Neural progenitor cell (in vitro differentiated cells): ENCODE measurements around the gene PLA2G1B. TPM values are rescaled to one million over a fixed set of nuclear protein-coding genes. Genes with fewer than 3 reads are reported as not detected.

Experiments
- DNase-seq: peaks from one replicate; pipeline ENCODE4 v3.0.0-alpha.2; 2016; ENCODE audit warnings: low spot score
- H2AFZ ChIP-seq: fragments of 200-600 bp; sonication (generic); replicated peaks from 2 replicates; pipeline ENCODE4 v1.6.1; 2016; ENCODE audit warnings: antibody characterized with exemption
- H3F3A ChIP-seq: fragments of 200-600 bp; sonication (generic); 2 replicates; pipeline ENCODE4 v1.6.1; 2016; ENCODE audit warnings: antibody characterized with exemption, low read depth
- H3K27ac ChIP-seq: fragments of 200-600 bp; sonication (generic); 2 replicates; pipeline ENCODE4 v1.5.1; 2016; ENCODE audit warnings: mild to moderate bottlenecking
- H3K27me3 ChIP-seq: fragments of 200-600 bp; sonication (generic); 2 replicates; pipeline ENCODE4 v1.6.1; 2016; ENCODE audit warnings: mild to moderate bottlenecking, moderate library complexity
- H3K36me3 ChIP-seq: fragments of 200-600 bp; sonication (generic); 2 replicates; pipeline ENCODE4 v1.5.1; 2016
- H3K4me1 ChIP-seq: fragments of 200-600 bp; sonication (generic); 2 replicates; pipeline ENCODE4 v1.6.1; 2016; ENCODE audit warnings: mixed run types
- H3K4me2 ChIP-seq: fragments of 200-600 bp; sonication (generic); 2 replicates; pipeline ENCODE4 v1.6.1; 2016
- H3K4me3 ChIP-seq: fragments of 200-600 bp; sonication (generic); 2 replicates; pipeline ENCODE4 v1.5.1; 2016
- H3K79me2 ChIP-seq: fragments of 200-600 bp; sonication (generic); 2 replicates; pipeline ENCODE4 v1.6.1; 2016; ENCODE audit warnings: low read depth
- H3K9ac ChIP-seq: fragments of 200-600 bp; sonication (generic); 2 replicates; pipeline ENCODE4 v1.6.1; 2016
- H3K9me3 ChIP-seq: fragments of 200-600 bp; sonication (generic); 2 replicates; pipeline ENCODE4 v1.5.1; 2016; ENCODE audit warnings: low read depth
- H4K20me1 ChIP-seq: fragments of 200-600 bp; sonication (generic); 2 replicates; pipeline ENCODE4 v1.6.1; 2016; ENCODE audit warnings: low read depth
- H3K27ac Mint-ChIP-seq: 3 replicates; pipeline ENCODE4 v1.8.0; 2021; ENCODE audit warnings: mixed read lengths
- H3K27me3 Mint-ChIP-seq: 2 replicates; pipeline ENCODE4 v1.8.0; 2022; ENCODE audit warnings: low read depth, mild to moderate bottlenecking, inconsistent platforms, moderate library complexity, mixed read lengths; ENCODE audit not compliant: insufficient read depth
- H3K36me3 Mint-ChIP-seq: 3 replicates; pipeline ENCODE4 v1.8.0; 2021; ENCODE audit warnings: mixed read lengths
- H3K4me1 Mint-ChIP-seq: 3 replicates; pipeline ENCODE4 v1.8.0; 2021; ENCODE audit warnings: mixed read lengths
- H3K4me3 Mint-ChIP-seq: 3 replicates; pipeline ENCODE4 v1.8.0; 2021; ENCODE audit warnings: mild to moderate bottlenecking, moderate library complexity, mixed read lengths
- H3K9me3 Mint-ChIP-seq: 3 replicates; pipeline ENCODE4 v1.8.0; 2020; ENCODE audit warnings: mixed read lengths
- CTCF ChIP-seq: fragments of 200-600 bp; sonication (generic); IDR thresholded peaks from 2 replicates; pipeline ENCODE4 v1.5.1; 2017; ENCODE audit warnings: antibody characterized with exemption, mild to moderate bottlenecking
- EZH2 ChIP-seq: fragments of 200-600 bp; sonication (generic); IDR thresholded peaks from 2 replicates; pipeline ENCODE4 v1.6.1; 2017; ENCODE audit warnings: antibody characterized with exemption, mild to moderate bottlenecking, moderate library complexity
- EZH2phosphoT487 ChIP-seq: fragments of 200-600 bp; sonication (generic); IDR thresholded peaks from 2 replicates; pipeline ENCODE4 v1.6.1; 2017; ENCODE audit warnings: antibody characterized with exemption
- small RNA-seq: library from RNA; depleted of rRNA; stranded (forward); fragments of <200 nt; gene quantifications from one replicate; pipeline ENCODE3, GENCODE V24; 2015
- total RNA-seq: library from RNA; depleted of rRNA; stranded (reverse); fragments of >200 nt; gene quantifications from 2 replicates; pipeline ENCODE4 v1.2.3, GENCODE V29; 2015; ENCODE audit warnings: low replicate concordance

The PLA2G1B gene
- total RNA-seq, 1 donor from 2014 or later = not detected

GRCh38 chr12:120278137-120279069 lies 49.2 kb downstream of the PLA2G1B start:
- no peak overlapping the region for H3K9ac ChIP-seq
- no peaks in the 10 kb centered on the region for H4K20me1 ChIP-seq
- no peaks in the 10 kb centered on the region for H3K4me1 Mint-ChIP-seq
- peaks cover 4% of the 10 kb centered on the region for H3K27me3 Mint-ChIP-seq
- TF ChIP-seq EZH2 = no peak
- TF ChIP-seq CTCF = no peak
- TF ChIP-seq EZH2phosphoT487 = no peak
- H3K36me3 Mint-ChIP-seq = peaks cover 2% of the 10 kb centered on the region
- no peak overlapping the region for H3K27ac Mint-ChIP-seq
- H3K4me3 ChIP-seq = no peak overlapping the region
- H3K36me3 ChIP-seq = no peaks in the 10 kb centered on the region
- peaks cover 15% of the 10 kb centered on the region for H3K9me3 Mint-ChIP-seq
- H3K27me3 ChIP-seq = no peaks in the 10 kb centered on the region
- H3K4me2 ChIP-seq = no peak overlapping the region
- DNase-seq = peak; percentile 0
- H3K4me3 Mint-ChIP-seq = peak overlapping the region; percentile 27
- H3K4me1 ChIP-seq = no peaks in the 10 kb centered on the region
- H3F3A ChIP-seq = no peaks in the 10 kb centered on the region
- no peaks in the 10 kb centered on the region for H3K9me3 ChIP-seq
- no peak overlapping the region for H3K27ac ChIP-seq
- H3K79me2 ChIP-seq = no peaks in the 10 kb centered on the region
- H2AFZ ChIP-seq = no peak overlapping the region

GRCh38 chr12:120276734-120277133 lies 50.8 kb downstream of the PLA2G1B start:
- Mint-ChIP-seq H3K36me3 (peaks cover 2% of the 10 kb centered on the region), H3K9me3 (peaks cover 15% of the 10 kb centered on the region), H3K27me3 (peaks cover 4% of the 10 kb centered on the region), H3K4me3 (no peak overlapping the region), H3K27ac (no peak overlapping the region), H3K4me1 (no peaks in the 10 kb centered on the region)
- H3K9me3 ChIP-seq = no peaks in the 10 kb centered on the region
- no peak overlapping the region for H3K4me3 ChIP-seq
- H3K79me2 ChIP-seq = no peaks in the 10 kb centered on the region
- H3K9ac ChIP-seq = no peak overlapping the region
- no peak overlapping the region for H3K27ac ChIP-seq
- TF ChIP-seq CTCF = no peak
- TF ChIP-seq EZH2 = no peak
- no peak for TF ChIP-seq EZH2phosphoT487
- H3F3A ChIP-seq = no peaks in the 10 kb centered on the region
- H3K27me3 ChIP-seq = no peaks in the 10 kb centered on the region
- H3K4me2 ChIP-seq = no peak overlapping the region
- no peak for DNase-seq
- no peaks in the 10 kb centered on the region for H3K4me1 ChIP-seq
- H2AFZ ChIP-seq = no peak overlapping the region
- no peaks in the 10 kb centered on the region for H3K36me3 ChIP-seq
- H4K20me1 ChIP-seq = no peaks in the 10 kb centered on the region

Small RNA genes lying within 50 kb of the gene (small RNA-seq; reads per million reads assigned to genes)
- gene RNU4-1 (1,095 reads per million, percentile 99 among the genes with 10 or more reads in this experiment), gene RNU4-2 (341 reads per million, percentile 99 among the genes with 10 or more reads in this experiment), gene RNU6-1088P (not detected)

Other genes with a start within 250 kb of the PLA2G1B start
- 17.5 and 24.5 TPM in 2 replicates for gene RAB35, start 211.0 kb downstream of the PLA2G1B start, total RNA-seq
- gene GCN1, start 133.1 kb downstream of the PLA2G1B start, total RNA-seq = 60.9 and 74.3 TPM in 2 replicates
- 7,069 and 9,364 TPM in 2 replicates for gene RPLP0, start 126.7 kb downstream of the PLA2G1B start, total RNA-seq
- gene PXN, start 62.0 kb downstream of the PLA2G1B start, total RNA-seq = 8.2 and 19.3 TPM in 2 replicates
- gene RNU4-2, start 35.9 kb downstream of the PLA2G1B start, total RNA-seq = under 0.01 TPM in 1 of 2 replicates, not detected in the other
- gene RNU4-1, start 34.5 kb downstream of the PLA2G1B start, total RNA-seq = under 0.01 TPM in 2 replicates
- 3.8 and 6.8 TPM in 2 replicates for gene SIRT4, start 25.5 kb downstream of the PLA2G1B start, total RNA-seq
- 40.2 and 48.6 TPM in 2 replicates for gene MSI1, start 41.4 kb upstream of the PLA2G1B start, total RNA-seq
- gene COX6A1, start 110.3 kb upstream of the PLA2G1B start, total RNA-seq = 296 and 432 TPM in 2 replicates
- 47.2 and 72.1 TPM in 2 replicates for gene TRIAP1, start 118.6 kb upstream of the PLA2G1B start, total RNA-seq
- gene GATC, start 118.7 kb upstream of the PLA2G1B start, total RNA-seq = 21.9 and 29.1 TPM in 2 replicates
- gene SRSF9, start 142.0 kb upstream of the PLA2G1B start, total RNA-seq = 257 and 273 TPM in 2 replicates
- 284 and 355 TPM in 2 replicates for gene DYNLL1, start 168.3 kb upstream of the PLA2G1B start, total RNA-seq
- 66.7 and 72.7 TPM in 2 replicates for gene COQ5, start 201.4 kb upstream of the PLA2G1B start, total RNA-seq
- gene RNF10, start 206.6 kb upstream of the PLA2G1B start, total RNA-seq = 75.9 and 131 TPM in 2 replicates